H1 (cell line): ENCODE measurements around the gene TXNDC15. TPM values are rescaled to one million over a fixed set of nuclear protein-coding genes. Genes with fewer than 3 reads are reported as not detected.

Experiments
- CTCF ChIA-PET: fragments of 300-600 bp; sonication (Branson Sonifier 250); formaldehyde crosslinking; loops from one replicate; lab custom pipeline; 2021; ENCODE audit not compliant: partially characterized antibody; lab: Charles Lee
- POLR2A ChIA-PET: fragments of 300-600 bp; sonication (Branson Sonifier 250); formaldehyde crosslinking; loops from one replicate; lab custom pipeline; 2021; ENCODE audit warnings: inconsistent platforms; ENCODE audit not compliant: partially characterized antibody; lab: Charles Lee
- DNase-seq, 2 experiments: peaks; one replicate each; pipeline versions ENCODE4 v3.0.0 to v3.0.0-alpha.2; 2010 to 2022; ENCODE audit warnings: low spot score in 2 of 2, low read depth in 1 of 2, mixed read lengths in 1 of 2
- FAIRE-seq: peaks from 2 replicates; lab custom pipeline; 2011; peaks lifted over from hg19 to GRCh38; lab: Jason Lieb, UNC
- H2AFZ ChIP-seq: 2 replicates; pipeline ENCODE4 v1.8.1; 2012; ENCODE audit warnings: low read length, inconsistent platforms
- H2AK5ac ChIP-seq: 2 replicates; pipeline ENCODE4 v1.6.1; 2013; ENCODE audit warnings: low read depth, low read length
- H2BK120ac ChIP-seq: replicated peaks from 2 replicates; pipeline ENCODE3; 2013; ENCODE audit warnings: low read depth, low read length, inconsistent platforms
- H2BK12ac ChIP-seq: 2 replicates; pipeline ENCODE4 v1.6.1; 2013; ENCODE audit warnings: low read depth, low read length
- H2BK15ac ChIP-seq: 2 replicates; pipeline ENCODE4 v1.6.1; 2013; ENCODE audit warnings: low read length
- H2BK20ac ChIP-seq: 2 replicates; pipeline ENCODE4 v1.6.1; 2013; ENCODE audit warnings: low read length
- H2BK5ac ChIP-seq: 2 replicates; pipeline ENCODE4 v1.6.1; 2013; ENCODE audit warnings: low read depth, low read length
- H3K14ac ChIP-seq: 2 replicates; pipeline ENCODE4 v1.6.1; 2013; ENCODE audit warnings: inconsistent platforms; ENCODE audit not compliant: insufficient read length
- H3K18ac ChIP-seq: 2 replicates; pipeline ENCODE4 v1.6.1; 2013; ENCODE audit warnings: low read length; ENCODE audit errors: extremely low read depth
- H3K23ac ChIP-seq: 2 replicates; pipeline ENCODE4 v1.6.1; 2013; ENCODE audit warnings: inconsistent platforms; ENCODE audit not compliant: insufficient read length
- H3K23me2 ChIP-seq: 2 replicates; pipeline ENCODE4 v1.6.1; 2013; ENCODE audit warnings: low read depth, low read length
- H3K27ac ChIP-seq: 2 replicates; pipeline ENCODE4 v1.6.1; 2011; ENCODE audit warnings: low read depth, low read length, inconsistent platforms
- H3K27me3 ChIP-seq, 4 experiments: replicated peaks in 1 of 4; 1 replicate in 1 of 4; 2 replicates in 3 of 4; pipeline versions ENCODE4 v1.6.1 to v1.8.1; 2011 to 2013; ENCODE audit warnings: low read length in 3 of 4, mild to moderate bottlenecking in 3 of 4, inconsistent platforms in 2 of 4, mixed read lengths in 2 of 4, moderate library complexity in 1 of 4; ENCODE audit not compliant: control insufficient read depth in 3 of 4, insufficient read depth in 3 of 4; ENCODE audit errors: extremely low read depth in 1 of 4
- H3K36me3 ChIP-seq, 4 experiments: 2 replicates each; pipeline versions ENCODE4 v1.6.1 to v1.8.1; 2011 to 2013; ENCODE audit warnings: mild to moderate bottlenecking in 4 of 4, low read length in 3 of 4, moderate library complexity in 2 of 4, control low read depth in 1 of 4, inconsistent platforms in 1 of 4; ENCODE audit not compliant: insufficient read depth in 4 of 4, control insufficient read depth in 2 of 4
- H3K4ac ChIP-seq: replicated peaks from 2 replicates; pipeline ENCODE3; 2013; ENCODE audit warnings: low read length, low read depth, mixed read lengths, inconsistent platforms; ENCODE audit not compliant: insufficient read length
- H3K4me1 ChIP-seq, 4 experiments: replicated peaks in 1 of 4; 1 replicate in 1 of 4; 2 replicates in 3 of 4; pipeline versions ENCODE4 v1.6.1 to v1.8.1; 2011 to 2013; ENCODE audit warnings: low read length in 3 of 4, inconsistent platforms in 2 of 4, mixed read lengths in 1 of 4; ENCODE audit not compliant: insufficient read depth in 4 of 4, control insufficient read depth in 3 of 4
- H3K4me2 ChIP-seq, 2 experiments: 2 replicates each; pipeline versions ENCODE4 v1.6.1 to v1.8.1; 2011 to 2013; ENCODE audit warnings: low read depth in 2 of 2, low read length in 2 of 2, control low read depth in 1 of 2, inconsistent platforms in 1 of 2, mild to moderate bottlenecking in 1 of 2; ENCODE audit not compliant: insufficient read depth in 1 of 2
- H3K4me3 ChIP-seq, 4 experiments: fragments of 200-600, 300-600 bp in 1 of 4; sonication (generic), shearing (Covaris generic), sonication (Bioruptor Twin) in 1 of 4; 2 replicates each; pipeline versions ENCODE4 v1.5.1 to v1.8.1; 2011 to 2016; ENCODE audit warnings: low read length in 4 of 4, low read depth in 3 of 4, control low read depth in 2 of 4, inconsistent platforms in 2 of 4, mild to moderate bottlenecking in 2 of 4, mixed read lengths in 1 of 4, moderate library complexity in 1 of 4; ENCODE audit not compliant: insufficient read depth in 2 of 4; ENCODE audit errors: extremely low read depth in 1 of 4
- H3K56ac ChIP-seq: replicated peaks from 2 replicates; pipeline ENCODE3; 2013; ENCODE audit warnings: low read depth, mild to moderate bottlenecking, mixed read lengths, low read length, inconsistent platforms; ENCODE audit not compliant: insufficient read length
- H3K79me1 ChIP-seq: 2 replicates; pipeline ENCODE4 v1.6.1; 2013; ENCODE audit warnings: low read depth, low read length, control low read depth
- H3K79me2 ChIP-seq, 2 experiments: 2 replicates each; pipeline versions ENCODE4 v1.6.1 to v1.8.1; 2012 to 2013; ENCODE audit warnings: low read length in 2 of 2, mild to moderate bottlenecking in 2 of 2, inconsistent platforms in 1 of 2; ENCODE audit not compliant: insufficient read depth in 2 of 2, control insufficient read depth in 1 of 2
- H3K9ac ChIP-seq, 4 experiments: replicated peaks in 1 of 4; 1 replicate in 1 of 4; 2 replicates in 3 of 4; pipeline versions ENCODE4 v1.6.1 to v1.8.1; 2011 to 2013; ENCODE audit warnings: low read depth in 3 of 4, low read length in 3 of 4, control low read depth in 2 of 4, mild to moderate bottlenecking in 2 of 4, moderate library complexity in 2 of 4, inconsistent platforms in 1 of 4; ENCODE audit errors: extremely low read depth in 1 of 4
- H3K9me3 ChIP-seq, 2 experiments: 2 replicates each; pipeline versions ENCODE4 v1.6.1 to v1.8.1; 2012 to 2013; ENCODE audit warnings: mild to moderate bottlenecking in 2 of 2, moderate library complexity in 2 of 2, control low read depth in 1 of 2, inconsistent platforms in 1 of 2, low read depth in 1 of 2, low read length in 1 of 2, mixed read lengths in 1 of 2; ENCODE audit not compliant: insufficient read depth in 2 of 2
- H4K20me1 ChIP-seq, 2 experiments: replicated peaks in 1 of 2; 2 replicates each; pipeline versions ENCODE3 to v1.8.1; 2011 to 2013; ENCODE audit warnings: inconsistent platforms in 2 of 2, low read length in 2 of 2, mild to moderate bottlenecking in 1 of 2; ENCODE audit not compliant: insufficient read depth in 2 of 2, control insufficient read depth in 1 of 2
- H4K5ac ChIP-seq: 2 replicates; pipeline ENCODE4 v1.6.1; 2013; ENCODE audit warnings: low read length, low read depth, mixed read lengths, inconsistent platforms; ENCODE audit not compliant: insufficient read length
- H4K8ac ChIP-seq: 2 replicates; pipeline ENCODE4 v1.8.0; 2013; ENCODE audit warnings: mild to moderate bottlenecking, moderate library complexity, low read length, inconsistent platforms; ENCODE audit not compliant: insufficient read depth; ENCODE audit errors: extremely low read depth
- H4K91ac ChIP-seq: replicated peaks from 2 replicates; pipeline ENCODE3; 2013; ENCODE audit warnings: low read length, mixed read lengths, inconsistent platforms; ENCODE audit not compliant: insufficient read length
- CBX5 ChIP-seq: fragments of 300-800, 300-1000 bp; sonication (generic); IDR thresholded peaks from 2 replicates; pipeline ENCODE4 v1.7.1; 2016; ENCODE audit warnings: antibody characterized with exemption, low read length, low read depth
- CTBP2 ChIP-seq: IDR thresholded peaks from 2 replicates; pipeline ENCODE4 v1.7.0; 2011; ENCODE audit warnings: borderline replicate concordance, mild to moderate bottlenecking, moderate library complexity, mixed read lengths, low read length; ENCODE audit not compliant: insufficient read depth, insufficient read length
- RXRA ChIP-seq: IDR thresholded peaks from 2 replicates; pipeline ENCODE4 v1.6.1; 2011; ENCODE audit warnings: low read depth, mild to moderate bottlenecking, low read length, moderate library complexity; ENCODE audit not compliant: insufficient read depth
- TBP ChIP-seq: IDR thresholded peaks from 2 replicates; pipeline ENCODE4 v1.6.1; 2011; ENCODE audit warnings: low read depth, low read length, improper control_type of control experiment
- WGBS, 2 experiments: shearing (Covaris generic) in 1 of 2; methylation state at CpG; one replicate each; pipeline versions ENCODE4 v1.1.6 to v1.1.7; 2013 to 2015; ENCODE audit warnings: low lambda C conversion rate in 2 of 2, mixed read lengths in 2 of 2, inconsistent platforms in 1 of 2, low coverage in 1 of 2, missing lambda C conversion rate in 1 of 2; ENCODE audit not compliant: insufficient replicate concordance in 2 of 2, insufficient coverage in 1 of 2, insufficient read length in 1 of 2; ENCODE audit errors: extremely low coverage in 1 of 2, missing lambda C conversion rate in 1 of 2; 5-methylcytosine and 5-hydroxymethylcytosine counted together
- polyA plus RNA-seq, 7 experiments: library from polyadenylated mRNA; depleted of rRNA in 3 of 7; stranded (reverse) in 5 of 7; unstranded in 2 of 7; fragments of >200 nt in 5 of 7; fragments of 200-250 nt in 2 of 7; gene quantifications; 1 replicate in 5 of 7; 2 replicates in 1 of 7; 4 replicates in 1 of 7; pipeline versions ENCODE4 v1.2.1 to v1.2.3, GENCODE V29; 2011 to 2013; ENCODE audit warnings: missing spikeins in 2 of 7, mixed read lengths in 2 of 7
- total RNA-seq: library from RNA; stranded (reverse); fragmentation: NEBNext Ultra II Directional; extraction: Animal tissue kit (Norgen Biotek cat#: 25700); gene quantifications from 2 replicates; pipeline ENCODE4 v1.2.1, GENCODE V29; 2021

TXNDC15 gene
- total and polyA plus RNA-seq, 2 of the 8 experiments (the other 6 are each of a cell fraction or from before 2014, with no cell fraction given), result 20.1 to 30.8 TPM

- H3K4me2 ChIP-seq, result no peak overlapping the region
- no peak overlapping the region for H3K14ac ChIP-seq
- no peaks in the 10 kb centered on the region for H3K4me1 ChIP-seq
- CTCF ChIA-PET, result interaction anchor here (1.1 to 1.9 kb wide), 3 partner anchors 12 to 253 kb away, joined by 3 to 6 read pairs (median 3); no protein-coding TSS in a partner anchor
- 97% methylated on average over 6 of the region's 6 CpGs; no CpG with 5 or more reads in 1 of the 2 experiments for WGBS, 2 experiments
- no peak overlapping the region for H4K5ac ChIP-seq
- H3K9me3 ChIP-seq, result no peaks in the 10 kb centered on the region
- no peak overlapping the region for H3K23ac ChIP-seq
- no peak overlapping the region for H2BK5ac ChIP-seq
- H3K79me1 ChIP-seq, result no peaks in the 10 kb centered on the region
- H2BK20ac ChIP-seq, result no peak overlapping the region
- H3K79me2 ChIP-seq, result no peaks in the 10 kb centered on the region
- no peak overlapping the region for H4K8ac ChIP-seq
- H3K9ac ChIP-seq, result no peak overlapping the region
- no peak overlapping the region for H2BK120ac ChIP-seq
- POLR2A ChIA-PET, result interaction anchor here (1.8 kb wide), 1 partner anchor 10 kb away, joined by 3 read pairs; no protein-coding TSS in a partner anchor
- H3K4ac ChIP-seq, result no peak overlapping the region
- no peak overlapping the region for H3K56ac ChIP-seq
- DNase-seq (no peak), FAIRE-seq (no peak)
- no peaks in the 10 kb centered on the region for H3K23me2 ChIP-seq
- H4K91ac ChIP-seq, result no peak overlapping the region
- no peaks in the 10 kb centered on the region for H3K27me3 ChIP-seq
- H2BK12ac ChIP-seq, result no peak overlapping the region
- no peak overlapping the region for H2AFZ ChIP-seq
- no peak overlapping the region for H3K27ac ChIP-seq
- H3K18ac ChIP-seq, result no peak overlapping the region
- H3K36me3 ChIP-seq, result peaks cover 0 to 3% (median 0%) of the 10 kb centered on the region in 4 experiments; a peak in 2 of 8 replicates
- no peak overlapping the region for H3K4me3 ChIP-seq
- TF ChIP-seq RXRA, result no peak
- no peak for TF ChIP-seq CBX5
- no peak for TF ChIP-seq TBP
- TF ChIP-seq CTBP2, result no peak
- no peaks in the 10 kb centered on the region for H4K20me1 ChIP-seq
- no peak overlapping the region for H2BK15ac ChIP-seq
- no peak overlapping the region for H2AK5ac ChIP-seq
These were observed 63.9 kb downstream of the TXNDC15 start for GRCh38 chr5:134938030-134938429.
